A549 (cell line): Measurements from ENCODE around the gene SAP30L.

Experiments
- CTCF ChIP-seq: fragments of >200 bp; sonication (Bioruptor Twin); formaldehyde crosslinking; IDR thresholded peaks from 3 replicates; pipeline ENCODE4 v1.5.1; 2016
- NPAS2 ChIP-seq: fragments of 250-450 bp; sonication (Bioruptor Pico); IDR thresholded peaks from 2 replicates; pipeline ENCODE4 v1.8.0; 2022; ENCODE audit warnings: mild to moderate bottlenecking, moderate library complexity, borderline replicate concordance

- TF ChIP-seq CTCF: no peak
- no peak for TF ChIP-seq NPAS2 (CRISPR knock-in tag)
Measured at GRCh38 chr5:154412925-154413324, 32.9 kb upstream of the SAP30L start.
